Fibroblast of villous mesenchyme (primary cell): Measurements from ENCODE around the gene POU2F1. TPM values are rescaled to one million over a fixed set of nuclear protein-coding genes. Genes with fewer than 3 reads are reported as not detected.

Experiments
- DNase-seq: peaks from one replicate; pipeline ENCODE4 v3.0.0-alpha.2; 2010; ENCODE audit warnings: low read depth
- H3K4me3 ChIP-seq: 2 replicates; pipeline ENCODE4 v1.5.1; 2011; ENCODE audit warnings: low read depth, mild to moderate bottlenecking, low read length
- total RNA-seq: library from RNA; depleted of rRNA; stranded (reverse); fragments of >200 nt; gene quantifications from 2 replicates; pipeline ENCODE4 v1.2.3, GENCODE V29; 2012
- TF ChIP-seq, protein P1 (sequence below): IDR thresholded peaks from 2 replicates; pipeline ENCODE4 v1.5.1; 2012; ENCODE audit warnings: low read depth, mild to moderate bottlenecking, low read length; ENCODE audit not compliant: insufficient read depth

Gene POU2F1
- total RNA-seq, 1 donor: 6.9 TPM

DNA sequence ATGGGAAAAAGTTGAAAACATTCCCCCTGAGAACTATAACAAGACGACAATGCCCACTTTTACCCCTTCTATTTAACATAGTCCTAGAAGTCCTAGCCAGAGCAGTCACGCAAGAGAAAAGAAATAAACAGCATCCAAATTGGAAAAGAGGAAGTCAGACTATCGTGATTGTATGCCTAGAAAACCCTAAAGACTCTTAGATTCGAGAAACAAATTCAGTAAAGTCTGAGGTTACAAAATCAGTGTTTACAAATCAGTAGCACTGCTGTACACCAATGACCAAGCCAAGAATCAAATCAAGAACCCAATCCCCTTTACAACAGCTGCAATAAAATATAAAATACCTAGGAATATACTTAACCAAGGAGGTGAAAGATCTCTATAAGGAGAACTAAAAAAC is 72.4 kb downstream of the POU2F1 start:
- no peak overlapping the region for H3K4me3 ChIP-seq
- DNase-seq: no peak
- TF ChIP-seq, protein P1, sequence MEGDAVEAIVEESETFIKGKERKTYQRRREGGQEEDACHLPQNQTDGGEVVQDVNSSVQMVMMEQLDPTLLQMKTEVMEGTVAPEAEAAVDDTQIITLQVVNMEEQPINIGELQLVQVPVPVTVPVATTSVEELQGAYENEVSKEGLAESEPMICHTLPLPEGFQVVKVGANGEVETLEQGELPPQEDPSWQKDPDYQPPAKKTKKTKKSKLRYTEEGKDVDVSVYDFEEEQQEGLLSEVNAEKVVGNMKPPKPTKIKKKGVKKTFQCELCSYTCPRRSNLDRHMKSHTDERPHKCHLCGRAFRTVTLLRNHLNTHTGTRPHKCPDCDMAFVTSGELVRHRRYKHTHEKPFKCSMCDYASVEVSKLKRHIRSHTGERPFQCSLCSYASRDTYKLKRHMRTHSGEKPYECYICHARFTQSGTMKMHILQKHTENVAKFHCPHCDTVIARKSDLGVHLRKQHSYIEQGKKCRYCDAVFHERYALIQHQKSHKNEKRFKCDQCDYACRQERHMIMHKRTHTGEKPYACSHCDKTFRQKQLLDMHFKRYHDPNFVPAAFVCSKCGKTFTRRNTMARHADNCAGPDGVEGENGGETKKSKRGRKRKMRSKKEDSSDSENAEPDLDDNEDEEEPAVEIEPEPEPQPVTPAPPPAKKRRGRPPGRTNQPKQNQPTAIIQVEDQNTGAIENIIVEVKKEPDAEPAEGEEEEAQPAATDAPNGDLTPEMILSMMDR: no peak

DNA sequence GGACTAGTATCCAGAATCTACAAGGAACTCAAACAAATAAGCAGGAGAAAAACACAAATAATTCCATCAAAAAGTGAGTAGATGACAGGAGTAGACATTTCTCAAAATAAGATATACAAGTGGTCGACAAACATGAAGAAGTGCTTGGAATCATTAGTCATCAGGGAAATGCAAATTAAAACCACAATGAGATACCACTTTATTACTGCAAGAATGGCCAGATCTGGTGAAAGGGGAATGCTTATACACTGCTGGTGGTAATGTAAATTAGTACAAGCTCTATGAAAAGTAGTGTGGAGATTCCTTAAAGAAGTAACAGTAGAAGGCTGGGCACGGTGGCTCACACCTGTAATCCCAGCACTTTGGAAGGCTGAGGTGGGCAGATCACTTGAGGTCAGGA is 73.8 kb downstream of the POU2F1 start:
- DNase-seq: peak; percentile 6
- TF ChIP-seq, protein P1: no peak
- H3K4me3 ChIP-seq: no peak overlapping the region

DNA sequence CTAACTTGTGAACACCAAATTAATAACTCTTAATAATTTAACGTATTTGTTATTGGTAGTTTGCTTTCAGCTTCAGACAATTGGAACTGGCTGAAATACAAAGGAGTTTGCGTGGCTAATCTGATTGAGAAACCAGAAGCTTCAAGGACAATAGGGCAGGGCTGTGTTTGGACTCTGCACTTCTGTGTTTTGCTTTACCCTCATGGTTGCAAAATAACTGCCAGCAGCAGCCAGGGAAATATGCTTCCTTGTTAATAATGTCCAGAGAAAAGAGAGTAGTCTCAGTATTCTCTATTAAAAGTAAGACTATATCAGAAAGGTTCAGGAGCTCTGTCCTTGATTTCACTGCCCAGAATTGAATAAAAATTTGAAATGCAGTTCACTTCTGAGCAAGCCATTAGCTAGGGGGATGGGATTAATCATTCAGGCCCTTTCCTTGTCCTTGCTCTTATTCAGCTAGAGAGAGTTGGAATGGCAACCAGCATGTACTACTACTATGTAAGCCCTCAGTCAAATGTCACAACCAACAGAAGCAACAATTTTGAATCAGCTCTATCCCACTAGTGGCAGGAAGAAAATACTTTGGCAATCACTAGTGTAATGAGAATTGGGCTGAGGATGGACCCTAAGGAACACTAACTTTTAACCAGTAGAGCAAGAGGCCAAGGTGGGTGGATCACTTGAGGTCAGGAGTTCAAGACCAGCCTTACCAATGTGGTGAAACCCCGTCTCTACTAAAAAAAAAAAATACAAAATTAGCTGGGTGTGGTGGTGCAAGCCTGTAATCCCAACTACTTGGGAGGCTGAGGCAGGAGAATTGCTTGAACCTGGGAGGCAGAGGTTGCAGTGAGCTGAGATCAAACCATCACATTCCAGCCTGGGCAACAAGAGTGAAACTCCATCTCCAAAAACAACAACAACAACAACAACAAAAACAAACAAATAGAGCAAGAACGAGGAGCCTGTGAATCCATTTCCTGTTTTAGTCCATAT is 76.8 kb downstream of the POU2F1 start:
- peak; percentile 65 for DNase-seq
- H3K4me3 ChIP-seq: no peak overlapping the region
- TF ChIP-seq, protein P1: no peak

DNA sequence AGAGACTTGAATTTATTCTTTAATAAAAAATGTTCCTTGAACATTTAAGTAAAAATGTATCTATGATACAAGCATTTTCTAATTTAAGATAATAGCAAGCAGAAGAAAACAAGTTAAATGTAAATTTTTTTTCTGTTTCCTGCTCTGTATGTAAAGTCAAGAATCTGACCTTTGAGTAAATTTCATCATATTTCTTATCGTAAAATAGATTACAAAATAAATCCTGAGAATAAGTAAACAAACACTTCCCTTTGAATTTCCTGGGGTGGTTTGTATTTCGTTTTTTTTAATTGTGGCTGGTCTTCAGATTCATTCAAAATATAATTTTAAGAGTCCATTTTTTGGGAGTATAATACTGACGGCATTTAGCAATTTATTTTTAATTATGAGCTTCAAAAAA is 77.6 kb downstream of the POU2F1 start:
- DNase-seq: peak; percentile 37
- H3K4me3 ChIP-seq: no peak overlapping the region
- TF ChIP-seq, protein P1: no peak

DNA sequence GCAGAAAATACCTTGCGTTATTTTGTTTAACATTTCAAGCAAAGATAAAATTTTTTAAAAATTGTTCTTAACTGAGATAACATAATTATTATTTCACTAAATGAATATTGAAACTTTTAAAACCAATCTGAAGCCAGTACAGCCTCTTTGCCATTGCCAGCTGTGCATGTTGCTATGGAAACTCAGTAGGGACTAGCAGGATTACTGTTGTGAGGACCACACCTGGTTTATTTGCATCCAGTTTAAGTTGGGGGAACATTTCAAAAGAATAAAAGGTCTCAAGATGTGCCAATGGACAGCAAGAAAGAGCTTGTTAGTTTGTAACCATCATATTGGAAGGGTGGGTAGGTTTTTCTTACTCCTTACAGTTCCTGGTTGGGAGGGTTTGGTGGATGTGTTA is 80.7 kb downstream of the POU2F1 start:
- no peak for DNase-seq
- no peak overlapping the region for H3K4me3 ChIP-seq
- TF ChIP-seq, protein P1: no peak

DNA sequence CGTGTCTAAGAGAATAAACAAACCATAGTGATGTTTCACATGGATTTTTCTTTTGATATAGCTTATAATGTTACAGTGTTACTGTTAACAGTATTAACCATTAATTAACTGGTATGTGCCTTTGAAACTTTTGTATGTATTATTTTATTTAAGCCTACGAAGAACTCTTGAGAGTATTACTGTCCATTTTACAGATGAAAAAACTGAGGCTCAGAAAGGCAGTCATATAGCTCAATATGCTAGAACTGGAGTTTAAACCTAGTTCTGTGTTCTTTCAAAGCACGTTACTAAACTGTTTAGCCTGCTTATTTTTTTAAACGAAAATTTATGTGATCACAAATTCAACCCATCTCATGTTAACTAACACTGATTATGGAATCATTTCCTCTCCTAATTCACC is 83.5 kb downstream of the POU2F1 start:
- DNase-seq: no peak
- TF ChIP-seq, protein P1: no peak
- no peak overlapping the region for H3K4me3 ChIP-seq
